ENCODE data around the gene SNX20. TPM values are rescaled to one million over a fixed set of nuclear protein-coding genes. Genes with fewer than 3 reads are reported as not detected.

Gene SNX20
- total RNA-seq, 1 experiment from 2014 or later: not detected

- no peaks in the 10 kb centered on the region for H3K27me3 ChIP-seq (replicated peaks; ENCODE audit: insufficient read depth, low read depth, low read length, poor library complexity)
- H3K4me1 ChIP-seq (ENCODE audit: insufficient read depth, low read length, poor library complexity, severe bottlenecking): no peaks in the 10 kb centered on the region
- TF ChIP-seq CTCF (conservative IDR thresholded peaks at IDR 0.05; ENCODE audit: low read depth, low read length) (no peak), EZH2 (IDR thresholded peaks at IDR 0.05; ENCODE audit: borderline replicate concordance, low read depth, low read length, poor library complexity, severe bottlenecking) (no peak)
- intact Hi-C loops (cut with micrococcal nuclease; ENCODE audit: unreplicated experiment): no loop called here
- no peak overlapping the region for H3K27ac ChIP-seq (ENCODE audit: low read depth, low read length, poor library complexity, severe bottlenecking)
- ChIA-PET CTCF (no interaction called here), POLR2A (ENCODE audit: low non-redundant PET) (no interaction called here)
- no peaks in the 10 kb centered on the region for H3K9me3 ChIP-seq (ENCODE audit: low read depth, low read length, poor library complexity, severe bottlenecking)
- BruUV-seq (replicated peaks): no TSS peak
- H3K4me3 ChIP-seq (ENCODE audit: low read depth, low read length, poor library complexity, severe bottlenecking): no peak overlapping the region
- H3K36me3 ChIP-seq (ENCODE audit: insufficient read depth, low read length, poor library complexity, severe bottlenecking): no peaks in the 10 kb centered on the region
- no peak for DNase-seq (ENCODE audit: low spot score)
These were observed 39.3 kb downstream of the SNX20 start for GRCh38 chr16:50641818-50642187.

GRCh38 chr16:50640919-50641817, 39.9 kb downstream of the SNX20 start:
- CTCF ChIA-PET: no interaction called here
- no peak overlapping the region for H3K27ac ChIP-seq (ENCODE audit: low read depth, low read length, poor library complexity, severe bottlenecking)
- H3K27me3 ChIP-seq (replicated peaks; ENCODE audit: insufficient read depth, low read depth, low read length, poor library complexity): no peaks in the 10 kb centered on the region
- POLR2A ChIA-PET (ENCODE audit: low non-redundant PET): no interaction called here
- no peaks in the 10 kb centered on the region for H3K9me3 ChIP-seq (ENCODE audit: low read depth, low read length, poor library complexity, severe bottlenecking)
- no peak overlapping the region for H3K4me3 ChIP-seq (ENCODE audit: low read depth, low read length, poor library complexity, severe bottlenecking)
- no peak for TF ChIP-seq EZH2 (IDR thresholded peaks at IDR 0.05; ENCODE audit: borderline replicate concordance, low read depth, low read length, poor library complexity, severe bottlenecking)
- TF ChIP-seq CTCF (conservative IDR thresholded peaks at IDR 0.05; ENCODE audit: low read depth, low read length): no peak
- no peak for DNase-seq (ENCODE audit: low spot score)
- no peaks in the 10 kb centered on the region for H3K36me3 ChIP-seq (ENCODE audit: insufficient read depth, low read length, poor library complexity, severe bottlenecking)
- no TSS peak for BruUV-seq (replicated peaks)
- no peaks in the 10 kb centered on the region for H3K4me1 ChIP-seq (ENCODE audit: insufficient read depth, low read length, poor library complexity, severe bottlenecking)
- intact Hi-C loops (cut with micrococcal nuclease; ENCODE audit: unreplicated experiment): no loop called here

- POLR2A ChIA-PET (ENCODE audit: low non-redundant PET): no interaction called here
- Histone ChIP-seq H3K27ac (ENCODE audit: low read depth, low read length, poor library complexity, severe bottlenecking) (no peak overlapping the region), H3K9me3 (ENCODE audit: low read depth, low read length, poor library complexity, severe bottlenecking) (no peaks in the 10 kb centered on the region), H3K4me3 (ENCODE audit: low read depth, low read length, poor library complexity, severe bottlenecking) (no peak overlapping the region), H3K27me3 (replicated peaks; ENCODE audit: insufficient read depth, low read depth, low read length, poor library complexity) (no peaks in the 10 kb centered on the region), H3K36me3 (ENCODE audit: insufficient read depth, low read length, poor library complexity, severe bottlenecking) (no peaks in the 10 kb centered on the region), H3K4me1 (ENCODE audit: insufficient read depth, low read length, poor library complexity, severe bottlenecking) (no peaks in the 10 kb centered on the region)
- DNase-seq (ENCODE audit: low spot score): no peak
- intact Hi-C loops (cut with micrococcal nuclease; ENCODE audit: unreplicated experiment): no loop called here
- BruUV-seq (replicated peaks): no TSS peak
- TF ChIP-seq CTCF (conservative IDR thresholded peaks at IDR 0.05; ENCODE audit: low read depth, low read length) (no peak), EZH2 (IDR thresholded peaks at IDR 0.05; ENCODE audit: borderline replicate concordance, low read depth, low read length, poor library complexity, severe bottlenecking) (no peak)
- CTCF ChIA-PET: no interaction called here
These were observed 40.7 kb downstream of the SNX20 start for GRCh38 chr16:50640391-50640790.
